Measurements from ENCODE around the gene TNFAIP2. TPM values are rescaled to one million over a fixed set of nuclear protein-coding genes. Genes with fewer than 3 reads are reported as not detected.
"Not testable (repeated sequence)": the region's sequence is repeated elsewhere in the genome, so short reads cannot be mapped to it uniquely, and the experiment has no call there.

TNFAIP2 gene
- total RNA-seq, 6 experiments from 2014 or later = 23.2 to 122 (median 32.6) TPM

DNA sequence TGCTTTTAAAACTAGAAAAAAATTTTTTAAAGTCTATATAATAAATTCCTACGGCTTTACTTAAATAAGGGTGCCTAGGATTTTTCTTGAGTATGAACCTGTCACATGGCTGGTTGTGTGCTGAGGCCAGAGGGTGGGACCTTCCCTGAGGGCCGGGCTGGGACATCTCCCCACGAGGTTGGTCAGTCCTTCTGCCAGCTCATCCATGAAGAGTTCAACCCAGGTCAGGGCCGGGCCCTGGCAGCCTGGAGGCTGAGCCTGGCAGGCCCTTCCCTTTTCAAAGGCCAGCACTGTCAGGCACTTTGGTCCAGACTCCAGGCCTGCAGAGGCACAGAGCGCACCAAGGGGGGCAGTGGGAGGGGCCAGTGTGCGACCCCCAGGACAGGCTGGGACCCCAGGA lies 31.7 kb downstream of the TNFAIP2 start:
- no peaks in the 10 kb centered on the region for H3K27me3 ChIP-seq
- TF ChIP-seq, protein P1, sequence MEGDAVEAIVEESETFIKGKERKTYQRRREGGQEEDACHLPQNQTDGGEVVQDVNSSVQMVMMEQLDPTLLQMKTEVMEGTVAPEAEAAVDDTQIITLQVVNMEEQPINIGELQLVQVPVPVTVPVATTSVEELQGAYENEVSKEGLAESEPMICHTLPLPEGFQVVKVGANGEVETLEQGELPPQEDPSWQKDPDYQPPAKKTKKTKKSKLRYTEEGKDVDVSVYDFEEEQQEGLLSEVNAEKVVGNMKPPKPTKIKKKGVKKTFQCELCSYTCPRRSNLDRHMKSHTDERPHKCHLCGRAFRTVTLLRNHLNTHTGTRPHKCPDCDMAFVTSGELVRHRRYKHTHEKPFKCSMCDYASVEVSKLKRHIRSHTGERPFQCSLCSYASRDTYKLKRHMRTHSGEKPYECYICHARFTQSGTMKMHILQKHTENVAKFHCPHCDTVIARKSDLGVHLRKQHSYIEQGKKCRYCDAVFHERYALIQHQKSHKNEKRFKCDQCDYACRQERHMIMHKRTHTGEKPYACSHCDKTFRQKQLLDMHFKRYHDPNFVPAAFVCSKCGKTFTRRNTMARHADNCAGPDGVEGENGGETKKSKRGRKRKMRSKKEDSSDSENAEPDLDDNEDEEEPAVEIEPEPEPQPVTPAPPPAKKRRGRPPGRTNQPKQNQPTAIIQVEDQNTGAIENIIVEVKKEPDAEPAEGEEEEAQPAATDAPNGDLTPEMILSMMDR (IDR thresholded peaks at IDR 0.05) = no peak
- no peak for TF ChIP-seq POLR2A (IDR thresholded peaks at IDR 0.05)
- peaks cover 0 to 8% (median 0%) of the 10 kb centered on the region in 4 donors for H3K4me1 ChIP-seq
- intact Hi-C loops (cut with DNase I) = no loop called here
- ATAC-seq (peak; percentile 99 to 100 (median 100)), DNase-seq (peak; percentile 91 to 96 (median 94))
- no peaks in the 10 kb centered on the region for H3K36me3 ChIP-seq
- H3K4me3 ChIP-seq = no peak overlapping the region
- WGBS (ENCODE audit: insufficient coverage, low coverage, low lambda C conversion rate, missing lambda C conversion rate) = 7% methylated on average over 3 of the region's 6 CpGs
- no peaks in the 10 kb centered on the region for H3K9me3 ChIP-seq
- H3K27ac ChIP-seq = peak overlapping the region in 1 of 3 donors; percentile 24

DNA sequence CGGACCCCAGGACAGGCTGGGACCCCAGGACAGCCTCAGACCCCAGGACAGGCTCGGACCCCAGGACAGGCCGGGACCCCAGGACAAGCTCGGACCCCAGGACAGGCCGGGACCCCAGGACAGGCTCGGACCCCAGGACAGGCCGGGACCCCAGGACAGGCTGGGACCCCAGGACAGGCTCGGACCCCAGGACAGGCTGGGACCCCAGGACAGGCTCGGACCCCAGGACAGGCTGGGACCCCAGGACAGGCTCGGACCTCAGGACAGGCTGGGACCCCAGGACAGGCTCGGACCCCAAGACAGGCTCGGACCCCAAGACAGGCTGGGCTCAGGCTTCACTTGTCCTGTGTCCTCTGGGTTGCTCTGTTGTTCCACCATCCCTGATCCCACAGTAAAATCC lies 32.2 kb downstream of the TNFAIP2 start:
- ATAC-seq; H3K27me3 ChIP-seq; H3K4me3 ChIP-seq; H3K9me3 ChIP-seq; H3K4me1 ChIP-seq; intact Hi-C loops (cut with DNase I); H3K36me3 ChIP-seq; DNase-seq; H3K27ac ChIP-seq: not testable (repeated sequence)
- whole genome bisulfite sequencing (ENCODE audit: insufficient coverage, low coverage, low lambda C conversion rate, missing lambda C conversion rate) = 27% methylated on average over 3 of the region's 12 CpGs

DNA sequence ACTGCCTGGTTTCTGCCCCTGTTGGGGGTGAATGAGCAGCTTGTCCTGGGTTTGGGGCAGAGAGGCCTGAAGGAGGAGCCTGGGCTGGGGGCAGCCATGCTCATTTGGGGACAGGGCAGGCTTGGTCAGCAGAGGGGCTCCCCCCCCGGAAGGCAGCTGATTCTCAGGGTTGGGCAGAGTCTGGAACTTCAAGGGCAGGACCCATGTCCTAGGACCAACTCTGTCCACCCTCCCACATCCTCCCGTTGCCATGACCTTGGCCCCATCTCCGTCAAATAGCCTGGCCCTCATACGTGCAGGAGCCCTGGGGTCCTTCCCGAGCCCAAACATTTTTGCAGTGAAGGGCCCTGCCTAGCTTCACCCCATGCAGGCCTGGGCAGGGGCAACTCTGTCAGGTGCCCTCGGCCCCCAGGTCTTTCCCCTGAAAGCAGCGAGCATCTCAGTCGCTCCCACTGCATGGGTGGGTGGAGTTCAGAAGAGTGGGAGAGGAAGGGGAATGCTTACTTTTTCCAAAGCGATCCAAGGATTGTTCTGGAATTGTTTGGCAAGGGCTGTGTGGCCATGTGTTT lies 32.6 kb downstream of the TNFAIP2 start:
- Histone ChIP-seq H3K9me3 (no peaks in the 10 kb centered on the region), H3K4me1 (peaks cover 0 to 10% (median 0%) of the 10 kb centered on the region in 4 donors), H3K36me3 (no peaks in the 10 kb centered on the region), H3K4me3 (no peak overlapping the region), H3K27me3 (no peaks in the 10 kb centered on the region), H3K27ac (no peak overlapping the region)
- TF ChIP-seq POLR2A (IDR thresholded peaks at IDR 0.05) = no peak
- TF ChIP-seq, protein P1 (IDR thresholded peaks at IDR 0.05) = no peak
- DNase-seq (no peak), ATAC-seq (no peak)
- WGBS (ENCODE audit: insufficient coverage, low coverage, low lambda C conversion rate, missing lambda C conversion rate) = 71% methylated on average over 3 of the region's 9 CpGs
- intact Hi-C loops (cut with DNase I) = no loop called here

DNA sequence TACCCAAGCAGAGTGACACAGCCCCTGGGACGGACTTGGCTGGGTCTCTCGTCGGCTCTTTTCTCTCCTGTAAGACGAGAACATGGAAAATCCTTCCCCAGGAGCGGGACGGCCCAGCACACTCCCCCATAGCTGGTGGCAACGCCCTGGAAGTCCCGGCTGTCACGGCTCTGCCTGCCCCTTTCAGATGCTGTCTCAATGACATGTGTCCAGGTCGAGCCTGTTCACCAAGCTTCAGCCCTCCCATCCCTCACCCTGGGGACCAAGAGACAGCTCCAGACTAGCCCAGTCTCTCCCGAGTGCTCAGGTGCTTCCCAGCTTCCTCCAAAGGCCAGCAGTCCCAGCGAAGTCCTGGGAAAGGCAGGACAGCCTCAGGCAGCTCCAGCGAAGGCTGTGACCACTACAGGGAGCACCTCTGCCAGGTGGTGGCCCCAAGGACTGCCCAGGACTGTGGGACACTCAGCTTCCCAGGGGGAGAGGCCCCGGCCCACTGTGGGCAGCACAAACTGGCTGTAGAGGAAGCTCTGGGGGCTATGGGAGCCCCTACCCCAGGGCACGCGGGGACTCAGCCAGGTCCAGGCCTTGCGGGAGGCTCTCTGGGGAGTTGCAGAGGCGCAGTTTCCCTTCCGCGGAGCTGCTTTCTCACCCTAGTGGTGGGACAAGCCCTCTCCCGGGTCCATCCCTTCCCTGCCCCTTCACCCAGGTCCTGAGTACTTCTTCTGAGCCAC lies 33.6 kb downstream of the TNFAIP2 start:
- Histone ChIP-seq H3K4me3 (no peak overlapping the region), H3K27ac (no peak overlapping the region), H3K4me1 (peaks cover 0 to 12% (median 0%) of the 10 kb centered on the region in 4 donors), H3K36me3 (no peaks in the 10 kb centered on the region), H3K9me3 (no peaks in the 10 kb centered on the region), H3K27me3 (no peaks in the 10 kb centered on the region)
- no peak for DNase-seq
- 38% methylated on average over 1 of the region's 21 CpGs for WGBS (ENCODE audit: insufficient coverage, low coverage, low lambda C conversion rate, missing lambda C conversion rate)
- TF ChIP-seq POLR2A (IDR thresholded peaks at IDR 0.05) = no peak
- TF ChIP-seq, protein P1 (IDR thresholded peaks at IDR 0.05) = no peak
- intact Hi-C loops (cut with DNase I) = no loop called here
- no peak for ATAC-seq

DNA sequence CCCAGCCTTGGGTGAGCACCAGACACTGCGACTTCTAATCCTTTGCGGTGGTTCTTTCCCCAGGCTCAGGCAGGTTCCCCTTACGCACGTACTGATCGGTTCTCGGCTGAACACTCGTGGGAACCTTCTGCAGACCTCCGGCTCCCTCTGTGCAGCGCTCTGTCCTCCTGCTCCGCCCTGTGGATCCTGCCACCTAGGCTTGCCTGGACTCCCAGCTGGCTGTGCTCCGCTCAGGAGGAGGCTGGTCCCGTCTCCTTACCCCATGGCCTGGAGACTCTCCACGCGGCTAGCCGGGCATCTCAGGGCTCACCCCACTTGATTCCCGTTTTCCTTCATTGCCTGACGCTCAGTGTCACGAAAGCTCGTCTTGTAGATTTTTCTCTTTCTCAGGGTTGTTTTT lies 34.7 kb downstream of the TNFAIP2 start:
- Histone ChIP-seq H3K27me3 (no peaks in the 10 kb centered on the region), H3K27ac (no peak overlapping the region), H3K36me3 (no peaks in the 10 kb centered on the region), H3K4me3 (no peak overlapping the region), H3K4me1 (peaks cover 0 to 12% (median 0%) of the 10 kb centered on the region in 4 donors), H3K9me3 (no peaks in the 10 kb centered on the region)
- TF ChIP-seq POLR2A (IDR thresholded peaks at IDR 0.05) = no peak
- TF ChIP-seq, protein P1 (IDR thresholded peaks at IDR 0.05) = no peak
- DNase-seq = no peak
- intact Hi-C loops (cut with DNase I) = no loop called here
- 84% methylated on average over 7 of the region's 19 CpGs for WGBS (ENCODE audit: insufficient coverage, low coverage, low lambda C conversion rate, missing lambda C conversion rate)
- ATAC-seq = no peak

All from right lobe of liver (tissue), 6 donors.